Smooth muscle cell of the brain vasculature (primary cell): ENCODE results near the gene DCAF5.

Experiments used
- DNase-seq: peaks from one replicate; pipeline ENCODE4 v3.0.0-alpha.2; 2012; ENCODE audit warnings: low read depth, low spot score

Gene DCAF5

GRCh38 chr14:69149461-69150244, 3.3 kb downstream of the DCAF5 start:
- no peak for DNase-seq

GRCh38 chr14:69142101-69142500, 10.8 kb downstream of the DCAF5 start:
- no peak for DNase-seq

- no peak for DNase-seq
These were observed 11.4 kb downstream of the DCAF5 start for GRCh38 chr14:69141550-69141949.

GRCh38 chr14:69139743-69140142, 13.2 kb downstream of the DCAF5 start:
- DNase-seq, result no peak

GRCh38 chr14:69137843-69138535, 14.9 kb downstream of the DCAF5 start:
- DNase-seq, result no peak

- DNase-seq, result no peak
These were observed 15.5 kb downstream of the DCAF5 start for GRCh38 chr14:69137416-69137815.

- no peak for DNase-seq
These were observed 17.8 kb downstream of the DCAF5 start for GRCh38 chr14:69135133-69135532.

- no peak for DNase-seq
These were observed 19.5 kb downstream of the DCAF5 start for GRCh38 chr14:69133206-69134125.

GRCh38 chr14:69132513-69133181, 20.3 kb downstream of the DCAF5 start:
- no peak for DNase-seq

- DNase-seq, result no peak
These were observed 21.7 kb downstream of the DCAF5 start for GRCh38 chr14:69131176-69131575.

- DNase-seq, result no peak
These were observed 23.5 kb downstream of the DCAF5 start for GRCh38 chr14:69129264-69129880.

- DNase-seq, result no peak
These were observed 34.6 kb downstream of the DCAF5 start for GRCh38 chr14:69118305-69118704.

- DNase-seq, result no peak
These were observed 35.7 kb downstream of the DCAF5 start for GRCh38 chr14:69117020-69117767.

- DNase-seq, result no peak
These were observed 37.3 kb downstream of the DCAF5 start for GRCh38 chr14:69115407-69116185.

- no peak for DNase-seq
These were observed 38.2 kb downstream of the DCAF5 start for GRCh38 chr14:69114763-69115162.

- no peak for DNase-seq
These were observed 44.6 kb downstream of the DCAF5 start for GRCh38 chr14:69108358-69108757.

- no peak for DNase-seq
These were observed 45.4 kb downstream of the DCAF5 start for GRCh38 chr14:69107407-69108003.

- DNase-seq, result no peak
These were observed 46.5 kb downstream of the DCAF5 start for GRCh38 chr14:69106451-69106850.

- DNase-seq, result no peak
These were observed 47.6 kb downstream of the DCAF5 start for GRCh38 chr14:69105326-69105725.
